ENCODE data around the gene TMC8.
A peak's percentile ranks its signal among the peaks of the same experiment; 100 is the strongest.

DNA sequence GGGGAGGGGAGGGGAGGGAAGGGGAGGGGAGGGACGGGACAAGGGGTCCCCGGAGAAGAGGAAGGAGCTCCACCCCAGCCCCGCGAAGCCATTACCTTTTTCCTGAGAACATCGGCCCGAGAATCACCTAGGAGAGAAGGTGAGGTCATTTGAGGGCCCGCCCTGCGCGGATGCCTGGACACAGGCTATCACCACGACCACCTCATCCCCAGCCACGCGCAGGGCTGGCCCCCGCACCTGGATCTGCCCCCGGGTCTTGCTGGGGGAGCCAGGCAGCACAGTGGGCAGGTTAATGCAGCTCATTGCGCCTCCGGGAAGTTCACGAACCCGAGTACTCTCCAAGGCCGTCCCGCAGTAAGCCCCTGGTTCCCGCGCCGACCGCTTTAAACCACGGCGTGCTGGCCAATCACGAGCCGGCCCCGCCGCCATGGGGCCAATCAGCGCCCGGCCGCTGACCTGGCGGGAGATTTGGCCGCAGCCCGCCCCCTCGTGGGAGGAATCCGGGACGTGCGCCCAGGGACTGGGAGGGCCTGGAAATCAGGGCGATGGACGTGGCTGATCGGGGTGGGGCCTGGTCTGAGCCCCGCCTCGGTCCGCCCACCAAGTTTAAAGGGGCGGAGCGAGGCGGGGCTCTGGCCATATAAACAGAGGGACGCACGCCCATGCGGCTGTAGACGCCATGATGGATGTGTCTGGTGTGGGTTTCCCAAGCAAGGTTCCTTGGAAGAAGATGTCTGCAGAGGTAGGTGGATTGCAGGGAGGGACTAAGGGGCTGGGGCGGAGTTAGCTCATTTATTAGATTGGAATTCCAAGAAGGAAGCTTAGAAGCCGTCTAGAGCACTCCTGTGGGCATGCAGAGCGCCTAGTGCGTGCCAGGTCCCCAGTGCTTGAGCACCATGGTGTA lies 56.4 kb downstream of the TMC8 start, which contains the start of the genes AFMID and TK1:
- TF ChIP-seq CTCF (conservative IDR thresholded peaks at IDR 0.05; ENCODE audit: low read depth, low read length) (peak; percentile 82), EZH2 (IDR thresholded peaks at IDR 0.05; ENCODE audit: borderline replicate concordance, low read depth, low read length, poor library complexity, severe bottlenecking) (no peak)
